PFSK-1 (cell line): ENCODE data around the gene CKMT2.

ENCODE experiments used
- FOXP2 ChIP-seq: optimal IDR thresholded peaks from 2 replicates; pipeline ENCODE3; 2011; ENCODE audit warnings: borderline replicate concordance, control low read depth, inconsistent platforms; ENCODE audit not compliant: insufficient read depth; ENCODE audit errors: extremely low read length, extremely low read depth
- POLR2AphosphoS5 ChIP-seq: IDR thresholded peaks from 2 replicates; pipeline ENCODE4 v1.6.1; 2012; ENCODE audit warnings: low read depth, mild to moderate bottlenecking, control low read depth, low read length, moderate library complexity
- SIN3A ChIP-seq: IDR thresholded peaks from 2 replicates; pipeline ENCODE4 v1.6.1; 2012; ENCODE audit warnings: mild to moderate bottlenecking, low read length, moderate library complexity, borderline replicate concordance; ENCODE audit not compliant: insufficient read depth
- TAF1 ChIP-seq: IDR thresholded peaks from 2 replicates; pipeline ENCODE4 v1.6.1; 2012; ENCODE audit warnings: low read length, control low read depth, borderline replicate concordance; ENCODE audit not compliant: insufficient read depth
- TF ChIP-seq, protein P1 (sequence below), 2 experiments: IDR thresholded peaks; 2 replicates each; pipeline versions ENCODE4 v1.6.1 to v1.8.0; 2011 to 2012; ENCODE audit warnings: low read depth in 2 of 2, low read length in 2 of 2, control low read depth in 1 of 2, inconsistent platforms in 1 of 2, mild to moderate bottlenecking in 1 of 2, moderate library complexity in 1 of 2; ENCODE audit not compliant: insufficient read depth in 1 of 2

The CKMT2 gene

DNA sequence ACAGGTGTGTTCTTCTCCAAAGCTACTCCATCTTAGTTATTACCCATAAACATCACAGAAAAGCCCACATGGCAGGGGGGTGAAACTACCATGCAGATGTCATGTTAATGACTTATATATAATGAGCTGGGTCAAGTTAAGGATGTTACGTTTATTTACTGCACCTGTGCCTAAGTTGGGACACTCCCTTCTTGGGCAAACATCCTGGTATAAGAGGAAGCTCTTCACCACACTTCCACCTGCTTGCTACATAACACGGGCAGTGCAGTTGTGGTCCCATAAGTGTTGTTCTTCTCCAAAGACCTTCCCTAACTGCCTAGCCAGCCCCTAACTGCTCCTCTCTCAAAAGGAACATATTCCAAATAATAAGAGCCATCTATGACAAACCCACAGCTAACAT is 59.0 kb downstream of the CKMT2 start:
- TF ChIP-seq, protein P1, sequence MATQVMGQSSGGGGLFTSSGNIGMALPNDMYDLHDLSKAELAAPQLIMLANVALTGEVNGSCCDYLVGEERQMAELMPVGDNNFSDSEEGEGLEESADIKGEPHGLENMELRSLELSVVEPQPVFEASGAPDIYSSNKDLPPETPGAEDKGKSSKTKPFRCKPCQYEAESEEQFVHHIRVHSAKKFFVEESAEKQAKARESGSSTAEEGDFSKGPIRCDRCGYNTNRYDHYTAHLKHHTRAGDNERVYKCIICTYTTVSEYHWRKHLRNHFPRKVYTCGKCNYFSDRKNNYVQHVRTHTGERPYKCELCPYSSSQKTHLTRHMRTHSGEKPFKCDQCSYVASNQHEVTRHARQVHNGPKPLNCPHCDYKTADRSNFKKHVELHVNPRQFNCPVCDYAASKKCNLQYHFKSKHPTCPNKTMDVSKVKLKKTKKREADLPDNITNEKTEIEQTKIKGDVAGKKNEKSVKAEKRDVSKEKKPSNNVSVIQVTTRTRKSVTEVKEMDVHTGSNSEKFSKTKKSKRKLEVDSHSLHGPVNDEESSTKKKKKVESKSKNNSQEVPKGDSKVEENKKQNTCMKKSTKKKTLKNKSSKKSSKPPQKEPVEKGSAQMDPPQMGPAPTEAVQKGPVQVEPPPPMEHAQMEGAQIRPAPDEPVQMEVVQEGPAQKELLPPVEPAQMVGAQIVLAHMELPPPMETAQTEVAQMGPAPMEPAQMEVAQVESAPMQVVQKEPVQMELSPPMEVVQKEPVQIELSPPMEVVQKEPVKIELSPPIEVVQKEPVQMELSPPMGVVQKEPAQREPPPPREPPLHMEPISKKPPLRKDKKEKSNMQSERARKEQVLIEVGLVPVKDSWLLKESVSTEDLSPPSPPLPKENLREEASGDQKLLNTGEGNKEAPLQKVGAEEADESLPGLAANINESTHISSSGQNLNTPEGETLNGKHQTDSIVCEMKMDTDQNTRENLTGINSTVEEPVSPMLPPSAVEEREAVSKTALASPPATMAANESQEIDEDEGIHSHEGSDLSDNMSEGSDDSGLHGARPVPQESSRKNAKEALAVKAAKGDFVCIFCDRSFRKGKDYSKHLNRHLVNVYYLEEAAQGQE (IDR thresholded peaks at IDR 0.05; ENCODE audit: insufficient read depth in 1 of 2, low read depth in 2 of 2, low read length in 2 of 2), result no peak
- TF ChIP-seq FOXP2 (no peak), SIN3A (no peak), TAF1 (no peak), POLR2AphosphoS5 (no peak)

DNA sequence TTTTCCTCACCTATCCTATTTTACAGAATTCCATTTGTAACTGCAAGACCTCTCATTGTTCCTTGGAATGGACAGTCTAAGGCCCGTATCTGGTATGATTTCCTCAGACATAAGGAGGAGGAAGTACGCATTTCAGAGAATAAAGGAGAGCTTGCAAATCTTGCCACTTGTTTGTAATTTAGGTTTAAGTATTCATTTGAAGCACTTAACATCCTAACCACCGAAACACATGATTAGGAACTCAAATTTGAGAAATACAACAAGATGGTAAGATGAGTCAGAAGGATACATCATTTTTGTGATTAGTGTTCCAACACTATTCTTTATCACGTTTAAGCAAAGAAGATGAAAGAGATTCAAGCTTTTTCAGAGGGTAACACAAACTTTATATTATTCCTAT is 64.4 kb downstream of the CKMT2 start:
- TF ChIP-seq TAF1 (no peak), SIN3A (no peak), FOXP2 (no peak), POLR2AphosphoS5 (no peak)
- TF ChIP-seq, protein P1 (IDR thresholded peaks at IDR 0.05; ENCODE audit: insufficient read depth in 1 of 2, low read depth in 2 of 2, low read length in 2 of 2), result no peak

DNA sequence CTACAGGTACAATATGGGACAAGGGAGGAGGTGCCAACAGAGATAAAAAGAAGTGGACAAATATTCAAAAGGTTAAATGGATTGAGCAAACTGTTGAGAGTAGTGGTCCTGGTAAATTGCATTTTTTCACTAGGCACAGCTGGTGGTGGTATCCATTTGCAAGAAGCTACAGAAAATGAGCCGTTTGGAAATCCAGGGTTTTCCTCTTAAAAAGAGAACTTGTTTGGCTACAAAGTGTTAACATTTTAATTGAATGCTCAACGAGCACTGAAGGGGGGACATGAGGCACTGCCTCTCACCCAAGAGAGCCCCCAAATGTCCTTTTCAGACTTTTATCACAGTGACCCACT is 67.8 kb downstream of the CKMT2 start:
- no peak for TF ChIP-seq SIN3A
- no peak for TF ChIP-seq FOXP2
- TF ChIP-seq TAF1, result no peak
- TF ChIP-seq, protein P1 (IDR thresholded peaks at IDR 0.05; ENCODE audit: insufficient read depth in 1 of 2, low read depth in 2 of 2, low read length in 2 of 2), result no peak
- TF ChIP-seq POLR2AphosphoS5, result no peak

DNA sequence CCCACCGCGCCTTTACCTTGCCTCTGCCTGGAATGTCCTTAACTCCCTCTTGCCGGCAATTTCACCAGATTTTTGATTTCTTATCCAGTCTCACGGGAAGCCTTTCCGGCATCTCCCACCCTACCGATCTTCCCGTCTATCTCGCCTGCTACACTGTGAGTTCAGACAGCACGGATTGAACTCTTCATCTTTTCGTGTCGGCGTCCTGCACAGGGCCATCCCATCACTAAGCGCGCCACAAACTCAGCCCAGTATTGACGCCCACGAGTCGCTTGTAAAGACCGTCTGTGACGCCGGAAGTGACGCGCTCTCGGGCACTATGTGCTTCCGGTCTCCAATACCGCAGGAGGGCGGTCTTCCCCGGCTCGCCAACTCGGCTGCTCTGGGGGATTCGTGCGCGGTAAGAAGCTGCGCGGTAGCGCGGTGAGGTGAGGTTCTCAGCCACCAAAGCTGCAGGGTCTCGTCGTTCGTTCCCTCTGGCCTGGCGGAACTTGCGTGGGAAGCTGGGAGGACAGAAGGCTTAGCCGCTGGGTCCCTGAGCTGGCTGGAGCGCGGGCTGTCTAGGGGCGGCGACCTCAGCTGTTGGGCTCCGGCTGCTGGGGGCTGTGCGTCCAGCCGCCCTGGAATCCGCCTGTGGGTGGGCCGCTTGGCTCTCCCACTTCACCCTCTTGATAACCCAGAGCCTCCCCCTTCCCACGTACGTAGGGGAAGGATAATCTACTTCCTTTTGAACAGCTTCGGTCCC is 68.3 kb downstream of the CKMT2 start, which contains the start of gene ZCCHC9:
ZCCHC9 (plus strand) TSS at position 317 of the 745 bp plus-strand sequence. CDS start 3,171 bp downstream, outside the sequence.
- TF ChIP-seq, protein P1 (IDR thresholded peaks at IDR 0.05; ENCODE audit: insufficient read depth in 1 of 2, low read depth in 2 of 2, low read length in 2 of 2), result 0 out of 4 replicates have a peak, but pooled peaks of 1 of the 2 experiments have one; percentile 8
- TF ChIP-seq POLR2AphosphoS5 (peak; percentile 94), TAF1 (peak; percentile 74; the same call in 1 of the 2 replicates), FOXP2 (peak; percentile 69), SIN3A (no peak)

DNA sequence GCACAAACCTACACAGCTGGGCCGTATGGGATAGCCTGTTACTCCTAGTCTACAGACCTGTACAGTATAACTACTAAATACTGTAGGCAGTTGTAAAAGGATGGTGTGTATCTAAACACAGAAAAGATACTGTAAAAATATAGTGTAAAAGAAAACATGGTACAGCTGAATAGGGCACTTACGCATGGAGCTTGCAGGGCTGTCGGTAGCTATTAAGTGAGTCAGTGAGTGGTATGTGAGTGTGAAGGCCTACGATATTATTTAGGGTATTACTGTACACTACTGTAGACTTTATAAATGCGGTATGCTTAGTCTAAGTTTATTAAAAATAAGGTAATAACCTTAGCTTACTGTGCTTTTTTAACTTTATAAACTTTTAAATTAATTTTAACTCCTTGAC is 69.5 kb downstream of the CKMT2 start:
- TF ChIP-seq, protein P1 (IDR thresholded peaks at IDR 0.05; ENCODE audit: insufficient read depth in 1 of 2, low read depth in 2 of 2, low read length in 2 of 2), result no peak
- TF ChIP-seq SIN3A (no peak), POLR2AphosphoS5 (no peak), FOXP2 (no peak), TAF1 (no peak)
